KG1 (cell line): Measurements from ENCODE around the gene GABARAP.
A peak's percentile ranks its signal among the peaks of the same experiment; 100 is the strongest.
"Not testable (repeated sequence)": the region's sequence is repeated elsewhere in the genome, so short reads cannot be mapped to it uniquely, and the experiment has no call there.

Experiments used
- DNase-seq: peaks from one replicate; lab custom pipeline; 2025; lab: John Stamatoyannopoulos, UW

Gene GABARAP

GRCh38 chr17:7260651-7261378 lies 18.6 kb upstream of the GABARAP start:
- DNase-seq = no peak

GRCh38 chr17:7260151-7260550 lies 17.9 kb upstream of the GABARAP start:
- no peak for DNase-seq

- DNase-seq = no peak
Observed at GRCh38 chr17:7259555-7259889, 17.3 kb upstream of the GABARAP start.

GRCh38 chr17:7258731-7259554 lies 16.7 kb upstream of the GABARAP start:
- DNase-seq = no peak

- no peak for DNase-seq
Observed at GRCh38 chr17:7256766-7257456, 14.7 kb upstream of the GABARAP start.

- DNase-seq = no peak
Observed at GRCh38 chr17:7254511-7254910, 12.3 kb upstream of the GABARAP start.

GRCh38 chr17:7253082-7253481 lies 10.8 kb upstream of the GABARAP start:
- no peak for DNase-seq

- peak; percentile 85 for DNase-seq
Observed at GRCh38 chr17:7252176-7253043, 10.2 kb upstream of the GABARAP start, which contains the start of gene ELP5. TSS of gene ELP5 (plus strand) at chr17:7252215. CDS start at chr17:7252551, 336 bp downstream.

- peak; percentile 85 for DNase-seq
Observed at GRCh38 chr17:7251661-7252175, 9.5 kb upstream of the GABARAP start, which contains the start of gene CTDNEP1. TSS of gene CTDNEP1 (minus strand) at chr17:7251734. CDS start at chr17:7251296, 438 bp downstream.

GRCh38 chr17:7250695-7251627 lies 8.7 kb upstream of the GABARAP start:
- no peak for DNase-seq

GRCh38 chr17:7249830-7250229 lies 7.6 kb upstream of the GABARAP start:
- no peak for DNase-seq

- DNase-seq = no peak
Observed at GRCh38 chr17:7249214-7249613, 7.0 kb upstream of the GABARAP start.

- no peak for DNase-seq
Observed at GRCh38 chr17:7248796-7249195, 6.5 kb upstream of the GABARAP start.

- no peak for DNase-seq
Observed at GRCh38 chr17:7246779-7247178, 4.5 kb upstream of the GABARAP start.

- not testable (repeated sequence) for DNase-seq
Observed at GRCh38 chr17:7243838-7244237, 1.6 kb upstream of the GABARAP start.

GRCh38 chr17:7243453-7243729 lies 1.1 kb upstream of the GABARAP start:
- DNase-seq = no peak

- DNase-seq = peak; percentile 63
Observed at GRCh38 chr17:7242717-7243452, 636 bp upstream of the GABARAP start.

- DNase-seq = no peak
Observed at GRCh38 chr17:7241090-7241733, 1.0 kb downstream of the GABARAP start.

GRCh38 chr17:7240375-7240774 lies 1.9 kb downstream of the GABARAP start:
- DNase-seq = no peak
